ENCODE measurements around the gene MTREX.

DNA sequence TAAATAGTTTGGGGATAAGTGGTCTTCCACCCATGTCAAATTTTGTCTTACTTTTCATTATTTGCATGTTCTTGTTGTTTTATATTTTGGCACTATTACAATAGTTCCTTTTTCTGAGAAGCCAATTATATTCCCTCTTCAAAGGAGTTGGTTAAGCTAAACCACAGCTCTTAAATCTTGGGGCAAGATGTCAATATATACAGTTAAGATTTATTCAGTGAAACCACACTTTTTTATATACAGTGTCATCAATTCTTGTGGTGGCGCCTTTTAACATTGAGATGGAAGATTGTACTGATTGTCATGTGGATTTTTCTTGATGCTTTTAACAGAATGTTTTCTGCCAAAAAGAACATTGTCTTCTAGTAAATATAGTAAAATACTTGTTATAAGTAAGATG lies 104.1 kb downstream of the MTREX start:
- TF ChIP-seq EP300 (IDR thresholded peaks at IDR 0.05) (no peak), POLR2A (IDR thresholded peaks at IDR 0.05) (no peak)
- TF ChIP-seq, protein P1, sequence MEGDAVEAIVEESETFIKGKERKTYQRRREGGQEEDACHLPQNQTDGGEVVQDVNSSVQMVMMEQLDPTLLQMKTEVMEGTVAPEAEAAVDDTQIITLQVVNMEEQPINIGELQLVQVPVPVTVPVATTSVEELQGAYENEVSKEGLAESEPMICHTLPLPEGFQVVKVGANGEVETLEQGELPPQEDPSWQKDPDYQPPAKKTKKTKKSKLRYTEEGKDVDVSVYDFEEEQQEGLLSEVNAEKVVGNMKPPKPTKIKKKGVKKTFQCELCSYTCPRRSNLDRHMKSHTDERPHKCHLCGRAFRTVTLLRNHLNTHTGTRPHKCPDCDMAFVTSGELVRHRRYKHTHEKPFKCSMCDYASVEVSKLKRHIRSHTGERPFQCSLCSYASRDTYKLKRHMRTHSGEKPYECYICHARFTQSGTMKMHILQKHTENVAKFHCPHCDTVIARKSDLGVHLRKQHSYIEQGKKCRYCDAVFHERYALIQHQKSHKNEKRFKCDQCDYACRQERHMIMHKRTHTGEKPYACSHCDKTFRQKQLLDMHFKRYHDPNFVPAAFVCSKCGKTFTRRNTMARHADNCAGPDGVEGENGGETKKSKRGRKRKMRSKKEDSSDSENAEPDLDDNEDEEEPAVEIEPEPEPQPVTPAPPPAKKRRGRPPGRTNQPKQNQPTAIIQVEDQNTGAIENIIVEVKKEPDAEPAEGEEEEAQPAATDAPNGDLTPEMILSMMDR (IDR thresholded peaks at IDR 0.05), result no peak

All from tibial nerve (tissue), 4 donors.